Measurements from ENCODE around the gene SPG11.

- TF ChIP-seq CTCF (IDR thresholded peaks at IDR 0.05 in 2 of 3, conservative IDR thresholded peaks at IDR 0.05 in 1 of 3; ENCODE audit: insufficient read depth in 2 of 3, low read depth in 1 of 3, low read length in 3 of 3) = no peak
- TF ChIP-seq E2F1 (CRISPR knock-in tag; IDR thresholded peaks at IDR 0.05) = no peak
- no peak for TF ChIP-seq JUND (IDR thresholded peaks at IDR 0.05; ENCODE audit: borderline replicate concordance, low read depth, low read length)
- no peak for TF ChIP-seq JUND (tag; IDR thresholded peaks at IDR 0.05; ENCODE audit: borderline replicate concordance, low read depth, low read length)
- TF ChIP-seq EZH2 (IDR thresholded peaks at IDR 0.05; ENCODE audit: borderline replicate concordance, low read depth, low read length) = no peak
Measured at GRCh38 chr15:44591326-44591725, 72.1 kb downstream of the SPG11 start.

Data from K562 (cell line).